ENCODE measurements around the gene TMEM150B. TPM values are rescaled to one million over a fixed set of nuclear protein-coding genes. Genes with fewer than 3 reads are reported as not detected.

The TMEM150B gene
- total and polyA plus RNA-seq, 2 of the 4 experiments (the other 2 are of a cell fraction): not detected

GRCh38 chr19:55345818-55346724 is 20.9 kb upstream of the TMEM150B start:
- Histone ChIP-seq H3K4ac (ENCODE audit: low read depth, low read length) (no peak overlapping the region), H3K27me3 (ENCODE audit: control insufficient read depth, insufficient read depth, low read length) (no peaks in the 10 kb centered on the region; the same call in 1 of the 2 replicates), H3K23ac (ENCODE audit: low read depth, low read length) (no peak overlapping the region), H4K5ac (ENCODE audit: low read depth, low read length) (no peak overlapping the region), H2BK5ac (ENCODE audit: low read depth, low read length, poor library complexity, severe bottlenecking) (no peak overlapping the region), H3K4me2 (ENCODE audit: low read depth, low read length) (no peak overlapping the region), H3K56ac (ENCODE audit: extremely low read depth, insufficient read depth, low read length) (no peak overlapping the region), H3K4me3 (ENCODE audit: insufficient read depth, low read depth, low read length) (no peak overlapping the region), H3K9me3 (ENCODE audit: control insufficient read depth, insufficient read depth, low read length) (no peaks in the 10 kb centered on the region), H3K14ac (replicated peaks; ENCODE audit: low read depth, low read length) (no peak overlapping the region), H3K18ac (ENCODE audit: low read depth, low read length) (no peak overlapping the region), H2AK5ac (ENCODE audit: low read depth, low read length) (no peak overlapping the region), H2BK15ac (ENCODE audit: low read depth, low read length) (no peak overlapping the region), H3K4me1 (ENCODE audit: control insufficient read depth, insufficient read depth, low read length) (peaks cover 9% of the 10 kb centered on the region), H3K79me1 (ENCODE audit: low read depth in 1 of 2, low read length in 2 of 2) (peaks cover 4 to 9% of the 10 kb centered on the region in 2 experiments; a peak in 3 of 4 replicates), H3K9ac (ENCODE audit: low read depth, low read length) (no peak overlapping the region), H2AFZ (replicated peaks; ENCODE audit: low read length, poor library complexity) (no peak overlapping the region), H2BK20ac (ENCODE audit: low read depth, low read length) (no peak overlapping the region), H4K8ac (ENCODE audit: low read depth in 2 of 2, low read length in 2 of 2) (no peak overlapping the region), H3K27ac (ENCODE audit: insufficient read depth, low read length) (no peak overlapping the region), H2AK9ac (replicated peaks; ENCODE audit: low read depth, low read length, poor library complexity) (no peak overlapping the region), H2BK120ac (ENCODE audit: low read depth, low read length) (no peak overlapping the region), H3K36me3 (ENCODE audit: control insufficient read depth, insufficient read depth, low read length) (peaks cover 18% of the 10 kb centered on the region; the same call in 1 of the 2 replicates), H3K9me1 (ENCODE audit: insufficient read depth, low read length) (peaks cover 6% of the 10 kb centered on the region; the same call in 1 of the 2 replicates), H4K91ac (ENCODE audit: insufficient read depth, low read depth, low read length) (no peak overlapping the region), H4K20me1 (ENCODE audit: insufficient read depth, low read length) (peaks cover 6% of the 10 kb centered on the region)
- DNase-seq: no peak
- intact Hi-C loops (cut with micrococcal nuclease) (no loop called here), dilution Hi-C loops (cut with HindIII; ENCODE audit: low sequenced_read_pairs, unreplicated experiment) (no loop called here), in situ Hi-C loops (cut with MboI; ENCODE audit: low sequenced_read_pairs) (no loop called here)
- ChIA-PET POLR2A (ENCODE audit: unreplicated experiment) (no interaction called here), CTCF (no interaction called here)
- no TSS peak for BruUV-seq (replicated peaks)
- ATAC-seq (ENCODE audit: low read depth): no peak
- TF ChIP-seq CTCF (conservative IDR thresholded peaks at IDR 0.05; ENCODE audit: low read depth, low read length) (no peak), RAD21 (IDR thresholded peaks at IDR 0.05; ENCODE audit: low read length) (no peak), USF2 (IDR thresholded peaks at IDR 0.05; ENCODE audit: low read depth, low read length) (no peak), ELK1 (IDR thresholded peaks at IDR 0.05; ENCODE audit: borderline replicate concordance, low read depth, low read length) (no peak), RFX5 (IDR thresholded peaks at IDR 0.05; ENCODE audit: low read depth, low read length) (no peak)
- 97% methylated on average over 18 of the region's 43 CpGs; no CpG with 5 or more reads in 1 of the 2 experiments for WGBS, 2 experiments (ENCODE audit: extremely low coverage in 2 of 2, insufficient read length in 1 of 2)

Data from IMR-90 (cell line).